Daoy (cell line): ENCODE measurements around the gene NUP153. TPM values are rescaled to one million over a fixed set of nuclear protein-coding genes. Genes with fewer than 3 reads are reported as not detected.
"Not testable (repeated sequence)": the region's sequence is repeated elsewhere in the genome, so short reads cannot be mapped to it uniquely, and the experiment has no call there.

Experiments
- DNase-seq: peaks from one replicate; pipeline ENCODE4 v3.0.0-alpha.2; 2015; ENCODE audit warnings: low read depth
- total RNA-seq: library from RNA; depleted of rRNA; stranded (reverse); fragments of >200 nt; shearing (Covaris generic); gene quantifications from 2 replicates; pipeline ENCODE4 v1.2.3, GENCODE V29; 2014

The NUP153 gene
- total RNA-seq, 1 experiment from 2014 or later, result 62.9 TPM

DNA sequence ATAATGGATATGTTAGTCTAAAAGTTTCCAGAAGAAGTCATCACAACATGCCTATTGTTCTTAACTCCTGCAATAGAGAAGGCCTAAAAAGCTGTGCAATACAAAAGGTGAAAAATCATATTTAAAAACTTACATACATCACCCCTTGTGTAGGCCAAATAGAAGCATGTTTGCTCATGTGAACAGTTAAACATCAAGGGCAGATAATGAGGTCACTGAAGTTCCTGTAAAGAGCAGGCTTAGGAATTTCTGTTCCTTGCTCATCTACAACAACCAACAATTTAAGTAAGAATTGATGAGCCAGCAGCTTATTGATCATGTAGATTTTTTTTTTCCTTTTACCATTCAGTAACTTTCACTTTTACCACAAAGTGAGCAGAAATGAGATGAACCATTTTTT lies 7.5 kb upstream of the NUP153 start:
- no peak for DNase-seq

GRCh38 chr6:17712576-17712975 lies 5.9 kb upstream of the NUP153 start:
- no peak for DNase-seq

- DNase-seq, result no peak
Observed at GRCh38 chr6:17710331-17710730, 3.6 kb upstream of the NUP153 start.

DNA sequence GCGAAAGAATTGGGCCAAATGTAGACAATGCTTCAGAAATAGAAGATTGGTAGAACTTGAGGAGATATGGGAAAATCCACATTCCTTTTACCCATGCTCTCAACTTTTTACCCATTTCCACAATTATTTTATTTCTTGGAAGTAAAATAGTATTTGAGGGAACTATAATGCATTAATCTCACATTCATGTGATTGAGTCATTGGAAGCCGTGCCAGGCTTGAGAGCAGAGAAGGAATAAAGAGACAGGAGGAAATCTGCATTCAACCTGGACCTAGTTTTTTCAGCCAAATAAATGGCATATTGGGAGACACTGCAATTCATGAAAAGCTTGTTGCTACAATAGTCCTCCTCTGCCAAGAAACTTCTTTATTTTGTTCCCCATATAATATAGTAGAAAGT lies 2.8 kb upstream of the NUP153 start:
- no peak for DNase-seq

- DNase-seq, result not testable (repeated sequence)
Observed at GRCh38 chr6:17708035-17708434, 1.3 kb upstream of the NUP153 start.

GRCh38 chr6:17707371-17707651 lies 586 bp upstream of the NUP153 start:
- no peak for DNase-seq

- peak; percentile 97 for DNase-seq
Observed at GRCh38 chr6:17705778-17706579, 746 bp downstream of the NUP153 start.

GRCh38 chr6:17705428-17705777 lies 1.3 kb downstream of the NUP153 start:
- DNase-seq, result peak; percentile 72

DNA sequence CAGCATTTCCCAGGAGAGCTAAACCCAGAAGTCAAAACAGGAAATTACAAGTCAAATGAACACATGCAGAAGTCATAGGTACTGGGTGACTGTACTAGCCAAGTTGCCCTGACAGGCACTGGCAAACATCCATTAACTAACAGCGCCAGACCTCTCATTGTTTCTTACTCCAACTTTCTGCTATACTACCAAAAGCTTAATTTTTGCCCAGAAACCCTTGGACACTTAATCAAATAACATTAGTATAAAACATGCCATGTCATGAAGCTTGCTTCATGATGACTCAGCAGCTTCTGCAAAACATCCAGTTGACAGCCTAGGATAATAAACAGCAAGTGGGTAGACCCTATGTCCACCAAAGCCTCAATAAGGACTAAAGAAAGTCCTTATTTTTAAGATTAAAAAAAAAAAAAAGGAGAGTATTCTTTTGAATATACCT lies 3.5 kb downstream of the NUP153 start:
- peak; percentile 72 for DNase-seq

DNA sequence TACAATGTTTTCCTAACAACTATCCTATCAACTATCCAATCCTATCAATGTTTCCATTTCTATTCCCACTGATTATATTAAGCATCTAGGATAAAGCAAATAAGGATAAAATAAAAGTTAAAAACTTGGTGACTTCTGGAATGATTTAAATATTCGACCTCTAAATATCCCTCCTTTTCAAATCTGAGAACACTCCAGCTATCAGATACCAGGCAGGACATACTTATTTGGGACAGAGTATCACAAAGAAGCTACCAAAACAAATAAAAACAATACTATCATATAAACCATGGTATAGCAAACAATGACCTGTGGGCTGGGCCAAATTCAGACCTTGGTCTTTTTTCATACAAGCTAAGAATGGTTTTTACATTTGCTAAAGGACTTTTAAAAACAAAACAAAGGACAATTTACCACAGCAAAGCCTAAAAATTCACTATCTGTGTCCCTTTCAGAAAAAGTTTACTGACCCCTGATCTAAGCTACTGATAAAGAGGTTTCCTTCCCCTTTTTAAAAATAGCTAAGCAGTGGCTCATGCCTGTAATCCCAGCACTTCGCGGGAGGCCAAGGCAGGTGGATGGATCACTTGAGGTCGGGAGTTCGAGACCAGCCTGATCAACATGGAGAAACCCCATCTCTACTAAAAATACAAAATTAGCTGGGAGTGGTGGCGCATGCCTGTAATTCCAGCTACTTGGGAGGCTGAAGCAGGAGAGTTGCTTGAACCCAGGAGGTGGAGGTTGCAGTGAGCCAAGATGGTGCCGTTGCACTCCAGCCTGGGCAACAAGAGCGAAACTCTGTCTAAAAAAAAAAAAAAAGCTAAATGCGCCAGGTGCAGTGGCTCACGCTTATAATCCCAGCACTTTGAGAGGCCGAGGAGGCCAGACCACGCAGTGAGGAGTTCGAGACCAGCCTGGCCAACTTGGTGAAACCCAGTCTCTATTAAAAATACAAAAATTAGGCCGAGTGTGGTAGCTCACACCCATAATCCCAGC lies 6.0 kb downstream of the NUP153 start:
- DNase-seq, result no peak

DNA sequence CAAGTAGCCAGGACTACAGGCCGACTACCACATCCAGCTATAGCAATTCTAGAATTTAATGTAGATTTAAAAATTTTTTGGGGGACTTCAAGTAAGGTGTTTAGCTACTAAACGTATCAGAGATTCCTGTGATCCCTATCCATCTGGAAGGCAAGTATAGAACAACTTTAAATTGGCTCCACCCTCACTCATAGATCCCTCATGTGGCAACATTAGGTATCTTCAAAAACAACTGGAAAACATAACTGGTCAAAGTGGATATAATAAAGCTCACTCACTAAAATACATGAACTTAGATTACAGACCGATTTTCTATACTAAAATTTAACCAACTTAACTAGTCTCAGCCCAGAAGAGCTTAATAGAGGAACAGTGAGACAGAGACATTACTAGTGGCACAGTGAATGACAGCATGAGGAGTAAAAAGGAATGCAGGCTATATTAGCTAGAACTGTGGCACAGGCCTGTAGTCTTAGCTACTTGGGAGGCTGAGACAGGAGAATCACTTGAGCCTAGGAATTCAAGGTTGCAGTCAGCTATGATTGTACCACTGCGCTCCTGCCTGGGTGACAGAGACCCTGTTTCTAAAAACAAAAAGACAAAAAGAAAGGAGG lies 14.7 kb downstream of the NUP153 start:
- no peak for DNase-seq

DNA sequence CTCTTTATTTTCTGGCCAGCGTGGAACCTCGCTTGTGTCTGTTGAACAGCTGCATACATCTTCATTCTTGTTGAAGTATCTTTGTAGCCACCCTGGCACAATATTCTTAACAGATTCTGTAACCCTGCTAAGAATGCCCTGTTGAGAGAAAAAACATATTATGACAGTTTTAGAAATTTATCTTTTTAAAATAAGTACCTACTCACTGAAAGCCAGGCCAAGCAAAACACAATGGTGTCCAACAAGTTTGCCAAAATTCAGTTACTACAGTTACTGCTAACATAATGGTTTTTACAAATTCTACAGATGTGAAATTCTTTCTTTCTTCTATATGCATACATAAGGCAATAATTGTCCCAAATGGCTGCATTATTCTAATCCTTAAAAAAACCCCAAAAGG lies 18.2 kb downstream of the NUP153 start:
- DNase-seq, result no peak

DNA sequence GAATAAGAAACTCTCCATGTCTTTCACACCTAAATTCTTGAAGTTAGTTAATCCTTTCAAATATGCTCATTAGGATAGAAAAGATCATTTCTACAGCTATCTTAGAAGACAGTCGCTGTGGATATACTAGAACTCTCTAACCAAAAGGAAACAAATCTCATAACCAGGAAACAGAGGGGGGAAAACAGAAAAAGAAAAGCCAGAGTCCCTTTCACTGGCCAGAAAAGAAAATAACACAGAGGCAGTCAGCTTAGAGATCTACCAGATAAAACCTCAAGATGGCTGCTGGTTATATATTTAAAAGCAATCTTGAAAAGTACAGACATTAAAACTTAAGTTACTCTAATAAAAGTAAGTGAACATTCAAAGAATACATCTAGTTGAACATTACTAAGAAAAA lies 19.6 kb downstream of the NUP153 start:
- no peak for DNase-seq

DNA sequence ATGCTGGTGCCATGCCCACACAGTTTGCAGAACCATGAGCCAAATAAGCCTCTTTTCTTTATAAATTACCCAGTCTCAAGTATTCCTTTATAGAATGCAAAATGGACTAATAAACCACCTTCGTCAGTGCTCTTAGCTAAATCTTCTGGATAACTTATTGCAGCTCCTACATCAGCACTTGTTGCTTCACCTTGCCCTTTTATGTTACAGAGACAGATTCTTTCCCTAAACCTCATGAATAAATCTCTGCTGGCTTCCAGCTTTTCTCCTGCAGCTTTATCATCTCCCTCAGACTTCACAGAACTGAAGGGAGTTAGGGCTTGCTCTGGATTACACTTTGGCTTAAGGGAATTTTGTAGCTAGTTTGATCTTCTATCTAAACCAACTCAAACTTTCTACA lies 22.6 kb downstream of the NUP153 start:
- no peak for DNase-seq

- DNase-seq, result no peak
Observed at GRCh38 chr6:17683428-17683827, 23.3 kb downstream of the NUP153 start.

- no peak for DNase-seq
Observed at GRCh38 chr6:17679726-17680125, 27.0 kb downstream of the NUP153 start.

- DNase-seq, result no peak
Observed at GRCh38 chr6:17677602-17678001, 29.1 kb downstream of the NUP153 start.

DNA sequence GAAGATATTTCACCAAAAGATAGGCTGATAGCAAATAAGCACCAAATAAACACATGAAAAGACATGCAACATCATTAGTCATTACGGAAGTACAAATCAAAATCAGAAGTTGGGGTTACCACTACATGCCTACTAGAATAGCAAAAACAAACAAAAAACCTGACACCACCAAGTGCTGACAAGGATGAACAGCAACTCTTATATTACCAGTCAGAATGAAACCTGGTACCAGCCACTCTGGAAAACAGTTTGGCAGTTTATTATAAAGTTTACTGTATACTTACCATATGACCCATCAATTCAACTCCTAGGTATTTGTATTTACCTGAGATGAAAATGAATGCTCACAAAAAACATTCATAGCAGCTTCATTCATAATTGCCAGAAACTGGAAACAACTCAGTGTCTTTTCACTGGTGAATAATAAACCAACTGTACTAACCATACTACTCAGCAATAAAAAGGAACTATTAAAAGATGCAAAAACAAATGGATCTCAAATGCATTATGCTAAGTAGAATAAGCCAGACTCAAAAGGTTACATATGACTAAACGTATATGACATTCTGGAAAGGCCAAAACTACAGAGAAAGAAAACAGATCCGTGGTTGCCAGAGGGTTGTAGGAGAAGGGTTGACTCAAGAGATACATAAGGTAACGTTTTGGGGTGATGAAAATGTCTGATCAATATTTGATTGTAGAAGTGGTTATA lies 33.0 kb downstream of the NUP153 start:
- no peak for DNase-seq

DNA sequence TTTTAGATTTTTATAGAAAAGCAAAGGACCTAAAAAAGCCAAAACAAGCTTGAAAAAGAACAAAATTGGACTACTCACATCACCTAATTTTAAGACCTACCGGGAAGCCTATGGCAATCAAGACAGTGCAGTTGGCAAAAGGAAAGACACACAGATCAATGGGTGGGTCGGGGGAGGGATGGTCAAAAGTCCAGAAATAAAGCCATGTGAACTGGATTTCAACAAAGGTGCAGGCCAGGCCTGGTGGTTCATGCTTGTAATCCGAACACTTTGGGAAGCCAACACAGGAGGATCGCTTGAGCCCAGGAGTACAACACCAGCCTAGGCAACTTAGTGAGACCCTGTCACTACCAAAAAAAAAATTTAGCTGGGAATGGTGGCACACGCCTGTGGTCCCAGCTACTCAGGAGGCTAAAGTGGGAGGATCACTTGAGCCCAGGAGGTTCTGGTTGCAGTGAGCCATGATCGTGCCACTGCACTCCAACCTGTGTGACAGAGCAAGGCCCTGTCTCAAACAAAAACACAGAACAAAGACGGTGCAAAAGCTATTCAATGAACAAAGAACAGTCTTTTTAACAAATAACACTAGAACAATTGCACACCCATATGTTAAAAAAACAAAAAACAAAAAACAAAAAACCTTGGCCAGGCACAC lies 34.5 kb downstream of the NUP153 start:
- no peak for DNase-seq

DNA sequence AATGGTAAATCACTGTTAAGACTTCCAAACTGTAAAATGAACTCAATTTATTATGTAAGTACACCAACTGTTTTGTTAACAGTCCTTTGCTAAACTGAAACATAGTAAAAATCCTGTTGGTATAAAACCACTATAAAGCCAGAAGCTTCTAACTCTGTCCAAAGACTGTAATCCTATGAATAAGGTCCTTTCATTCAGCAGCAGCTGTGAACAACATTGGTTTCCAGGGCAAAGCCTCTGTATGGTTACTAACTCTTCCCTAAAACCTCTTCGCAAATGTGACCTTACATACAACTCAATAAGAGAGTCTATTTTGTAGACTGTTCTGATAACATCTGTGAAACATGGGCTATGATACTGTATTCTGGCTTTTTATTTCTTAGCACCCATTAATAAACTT lies 40.1 kb downstream of the NUP153 start:
- no peak for DNase-seq

GRCh38 chr6:17665132-17665531 lies 41.6 kb downstream of the NUP153 start:
- DNase-seq, result no peak
